ENCODE measurements around the gene CD9. TPM values are rescaled to one million over a fixed set of nuclear protein-coding genes. Genes with fewer than 3 reads are reported as not detected.

CD9 gene
- total RNA-seq, 2 donors from 2014 or later: 33.5 to 99.1 TPM

- Histone ChIP-seq H3K27me3 (ENCODE audit: control insufficient read depth, insufficient read depth, low read length, poor library complexity, severe bottlenecking) (no peaks in the 10 kb centered on the region), H3K9me3 (ENCODE audit: control insufficient read depth, low read length) (peaks cover 8% of the 10 kb centered on the region), H3K27ac (ENCODE audit: low read depth, low read length) (peak overlapping the region; percentile 85), H3K4me1 (ENCODE audit: control insufficient read depth, insufficient read depth, low read length) (no peaks in the 10 kb centered on the region), H3K4me3 (ENCODE audit: low read length) (no peak overlapping the region), H3K36me3 (ENCODE audit: control insufficient read depth, insufficient read depth, low read length) (no peaks in the 10 kb centered on the region), H3K9ac (ENCODE audit: extremely low read depth, low read length, poor library complexity, severe bottlenecking) (no peak overlapping the region)
- peak; percentile 73 for TF ChIP-seq CTCF (conservative IDR thresholded peaks at IDR 0.05)
- no peaks in the 10 kb centered on the region for H3K36me3 Mint-ChIP-seq (ENCODE audit: low read depth)
- peak; percentile 86 for DNase-seq
- peaks cover 23% of the 10 kb centered on the region for H3K4me1 Mint-ChIP-seq
- peaks cover 10% of the 10 kb centered on the region for H3K9me3 Mint-ChIP-seq
- H3K4me3 Mint-ChIP-seq: no peak overlapping the region
- H3K27me3 Mint-ChIP-seq (ENCODE audit: insufficient read depth): no peaks in the 10 kb centered on the region
- peak overlapping the region; percentile 60 for H3K27ac Mint-ChIP-seq
- WGBS, 2 experiments (ENCODE audit: insufficient coverage in 1 of 2, insufficient read length in 1 of 2): 53 to 75% methylated on average over 5 to 10 of the region's 10 CpGs
Measured at GRCh38 chr12:6178981-6179761, 21.0 kb upstream of the CD9 start.

GRCh38 chr12:6180268-6181051 lies 19.7 kb upstream of the CD9 start:
- no peak for TF ChIP-seq CTCF (conservative IDR thresholded peaks at IDR 0.05)
- 92 to 93% methylated on average over 16 to 21 of the region's 21 CpGs for WGBS, 2 experiments (ENCODE audit: insufficient coverage in 1 of 2, insufficient read length in 1 of 2)
- H3K27ac Mint-ChIP-seq: peak overlapping the region; percentile 28
- no peaks in the 10 kb centered on the region for H3K27me3 ChIP-seq (ENCODE audit: control insufficient read depth, insufficient read depth, low read length, poor library complexity, severe bottlenecking)
- peaks cover 23% of the 10 kb centered on the region for H3K4me1 Mint-ChIP-seq
- H3K4me3 Mint-ChIP-seq: no peak overlapping the region
- H3K4me1 ChIP-seq (ENCODE audit: control insufficient read depth, insufficient read depth, low read length): no peaks in the 10 kb centered on the region
- H3K27me3 Mint-ChIP-seq (ENCODE audit: insufficient read depth): no peaks in the 10 kb centered on the region
- peaks cover 11% of the 10 kb centered on the region for H3K9me3 ChIP-seq (ENCODE audit: control insufficient read depth, low read length)
- no peaks in the 10 kb centered on the region for H3K36me3 ChIP-seq (ENCODE audit: control insufficient read depth, insufficient read depth, low read length)
- H3K4me3 ChIP-seq (ENCODE audit: low read length): no peak overlapping the region
- peak overlapping the region; percentile 44 for H3K27ac ChIP-seq (ENCODE audit: low read depth, low read length)
- H3K9ac ChIP-seq (ENCODE audit: extremely low read depth, low read length, poor library complexity, severe bottlenecking): no peak overlapping the region
- H3K36me3 Mint-ChIP-seq (ENCODE audit: low read depth): no peaks in the 10 kb centered on the region
- peak; percentile 47 for DNase-seq
- peaks cover 16% of the 10 kb centered on the region for H3K9me3 Mint-ChIP-seq

GRCh38 chr12:6181166-6181565 lies 19.0 kb upstream of the CD9 start:
- Histone ChIP-seq H3K9me3 (ENCODE audit: control insufficient read depth, low read length) (peaks cover 11% of the 10 kb centered on the region), H3K36me3 (ENCODE audit: control insufficient read depth, insufficient read depth, low read length) (no peaks in the 10 kb centered on the region), H3K9ac (ENCODE audit: extremely low read depth, low read length, poor library complexity, severe bottlenecking) (no peak overlapping the region), H3K27ac (ENCODE audit: low read depth, low read length) (no peak overlapping the region), H3K27me3 (ENCODE audit: control insufficient read depth, insufficient read depth, low read length, poor library complexity, severe bottlenecking) (no peaks in the 10 kb centered on the region), H3K4me3 (ENCODE audit: low read length) (no peak overlapping the region), H3K4me1 (ENCODE audit: control insufficient read depth, insufficient read depth, low read length) (no peaks in the 10 kb centered on the region)
- no peak for TF ChIP-seq CTCF (conservative IDR thresholded peaks at IDR 0.05)
- Mint-ChIP-seq H3K27ac (no peak overlapping the region), H3K4me3 (no peak overlapping the region), H3K27me3 (ENCODE audit: insufficient read depth) (no peaks in the 10 kb centered on the region), H3K36me3 (ENCODE audit: low read depth) (no peaks in the 10 kb centered on the region), H3K4me1 (peaks cover 23% of the 10 kb centered on the region), H3K9me3 (peaks cover 18% of the 10 kb centered on the region)
- no peak for DNase-seq
- 89% methylated on average over 1 of the region's 1 CpG; no CpG with 5 or more reads in 1 of the 2 experiments for WGBS, 2 experiments (ENCODE audit: insufficient coverage in 1 of 2, insufficient read length in 1 of 2)

All from endodermal cell (in vitro differentiated cells).